ENCODE results near the gene TANGO2.

GRCh38 chr22:20058989-20059770 is 38.3 kb downstream of the TANGO2 start:
- TF ChIP-seq CTCF (IDR thresholded peaks at IDR 0.05 in 2 of 3, conservative IDR thresholded peaks at IDR 0.05 in 1 of 3; ENCODE audit: control insufficient read depth in 2 of 3, extremely low read depth in 1 of 3, insufficient read depth in 1 of 3, low read depth in 3 of 3, low read length in 3 of 3) (no peak), ZBTB40 (IDR thresholded peaks at IDR 0.05; ENCODE audit: borderline replicate concordance) (no peak), CHD1 (IDR thresholded peaks at IDR 0.05; ENCODE audit: low read depth, low read length) (no peak), HDAC2 (IDR thresholded peaks at IDR 0.05) (no peak), ELK1 (IDR thresholded peaks at IDR 0.05; ENCODE audit: low read depth, low read length) (no peak)
